Heart left ventricle (tissue), 16 donors: ENCODE data around the gene GNA14. TPM values are rescaled to one million over a fixed set of nuclear protein-coding genes. Genes with fewer than 3 reads are reported as not detected.

Experiments used
- ATAC-seq, 4 donors: fragments of 200-7000 bp; cut with Tn5 transposase; one replicate each; pipeline ENCODE4 v1.9.1; 2020 to 2022; ENCODE audit warnings: moderate library complexity in 4 of 4, mild to moderate bottlenecking in 3 of 4, moderate number of reproducible peaks in 1 of 4
- DNase-seq, 5 donors: peaks; one replicate each; pipeline ENCODE4 v3.0.0-alpha.2; 2020
- H3K27ac ChIP-seq, 12 donors: fragments of 200-600 bp; sonication (generic) in 4 of 12; one replicate each; pipeline versions ENCODE4 v1.5.0 to v1.8.0; 2016 to 2022; ENCODE audit warnings: mild to moderate bottlenecking in 2 of 12
- H3K27me3 ChIP-seq, 9 donors: fragments of 200-600 bp; sonication (generic) in 2 of 9; one replicate each; pipeline versions ENCODE4 v1.5.1 to v1.8.0; 2016 to 2022; ENCODE audit warnings: mild to moderate bottlenecking in 3 of 9
- H3K36me3 ChIP-seq, 9 donors: fragments of 200-600 bp; sonication (generic) in 2 of 9; one replicate each; pipeline versions ENCODE4 v1.5.0 to v1.8.0; 2018 to 2022; ENCODE audit warnings: mild to moderate bottlenecking in 2 of 9
- H3K4me1 ChIP-seq, 12 donors: fragments of 200-600 bp; sonication (generic) in 4 of 12; one replicate each; pipeline versions ENCODE4 v1.5.0 to v1.8.0; 2016 to 2022; ENCODE audit warnings: mild to moderate bottlenecking in 3 of 12
- H3K4me3 ChIP-seq, 12 donors: fragments of 200-600 bp; sonication (generic) in 4 of 12; one replicate each; pipeline versions ENCODE4 v1.5.0 to v1.8.0; 2017 to 2022; ENCODE audit warnings: mild to moderate bottlenecking in 9 of 12, moderate library complexity in 4 of 12
- H3K9me3 ChIP-seq, 12 donors: fragments of 200-600 bp; sonication (generic) in 4 of 12; one replicate each; pipeline versions ENCODE4 v1.5.0 to v1.8.0; 2016 to 2022; ENCODE audit warnings: mild to moderate bottlenecking in 1 of 12
- POLR2A ChIP-seq, 2 donors: fragments of 450-650 bp; IDR thresholded peaks; one replicate each; pipeline ENCODE4 v1.6.1; 2017; ENCODE audit warnings: antibody characterized with exemption in 2 of 2, mild to moderate bottlenecking in 2 of 2, moderate library complexity in 2 of 2
- WGBS, 4 donors: extraction: QIAGEN DNeasy Blood & Tissue Kit in 2 of 4; methylation state at CpG; one replicate each; pipeline versions ENCODE4 v1.1.5 to v1.1.7; 2013 to 2018; 5-methylcytosine and 5-hydroxymethylcytosine counted together
- intact Hi-C, 10 donors: fragments of 100-400 bp; cut with DNase I; formaldehyde crosslinking; loops; one replicate each; pipeline versions ENCODE4 v1.11.1 to v1.14.2; 2022
- polyA plus RNA-seq, 2 donors: library from polyadenylated mRNA; stranded (reverse); fragments of 200-250 nt; gene quantifications; one replicate each; pipeline ENCODE4 v1.2.3, GENCODE V29; 2013
- total RNA-seq, 9 donors: library from RNA; depleted of rRNA in 2 of 9; stranded (reverse); fragments of >200 nt in 2 of 9; fragmentation: NEBNext Ultra II Directional in 3 of 9; extraction: Animal tissue kit (Norgen Biotek cat#: 25700) in 3 of 9; gene quantifications; one replicate each; pipeline versions ENCODE4 v1.1.0 to v1.2.4, GENCODE V29; 2016 to 2023
- TF ChIP-seq, protein P1 (sequence below), 12 donors: fragments of 200-600 bp; sonication (generic) in 4 of 12; IDR thresholded peaks; one replicate each; pipeline versions ENCODE4 v1.5.0 to v1.8.0; 2018 to 2022; ENCODE audit warnings: antibody characterized with exemption in 12 of 12, mild to moderate bottlenecking in 5 of 12
- donor health status: ischemic (EF 13 %, LVEDD 7.1; RV severe dilation, severe dysfunction).
- donor health status: healthy with polysubstance abuse.
- donor health status: DM: no; HTN: yes; CAD: no.
- donor health status: DM: no; HTN: no; CAD: no.
- donor health status: ischemic (EF 25% LVEDD 6.9; RV normal size, moderate dysfunction).
- donor health status: ischemic (EF 25% LVEDD 5.7; RV mildly dilated, moderate dysfunction).
- donor health status: healthy.
- donor health status: DM: yes; HTN: yes; CAD: no.
- donor health status: ischemic (EF 35%, LVEDD 5.7; RV mildly dilated, moderate dysfunction).
- donor health status: nonischemic (EF 11% LVEDD 7.7; RV severe dilation, severe dysfunction).
- donor health status: DM: yes; HTN: yes; CAD: no.
- donor health status: PGD.
- donor health status: ischemic (EF 29% LVEDD 5.4; RV normal size, mild dysfunction).
- donor health status: nonischemic (EF 23%, LVEDD 6.1; RV moderate dilation, normal function).

Gene GNA14
- total and polyA plus RNA-seq, 11 donors = 0.38 to 6.5 (median 1.3) TPM

DNA sequence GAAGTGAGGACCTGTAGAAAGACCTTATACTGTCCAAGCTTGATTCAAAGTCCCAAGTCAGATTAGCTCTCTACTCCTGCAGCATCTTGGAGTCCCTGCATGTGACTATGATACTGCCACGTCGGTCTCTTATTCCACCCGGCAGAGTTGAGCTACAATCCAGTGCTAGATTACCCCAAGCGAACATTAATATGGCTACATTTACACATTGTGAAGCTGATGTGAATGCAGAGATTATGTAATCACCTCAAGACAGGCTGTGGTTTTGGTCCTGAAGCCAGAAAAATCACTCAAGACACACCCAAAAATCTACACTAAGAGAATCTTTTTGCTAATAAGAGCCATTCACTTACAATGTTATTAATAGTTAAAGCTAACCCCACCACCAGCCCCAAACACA, 116.7 kb downstream of the GNA14 start:
- peaks cover 0 to 8% (median 0%) of the 10 kb centered on the region in 12 donors for H3K4me1 ChIP-seq
- no peak for TF ChIP-seq POLR2A (IDR thresholded peaks at IDR 0.05)
- TF ChIP-seq, protein P1, sequence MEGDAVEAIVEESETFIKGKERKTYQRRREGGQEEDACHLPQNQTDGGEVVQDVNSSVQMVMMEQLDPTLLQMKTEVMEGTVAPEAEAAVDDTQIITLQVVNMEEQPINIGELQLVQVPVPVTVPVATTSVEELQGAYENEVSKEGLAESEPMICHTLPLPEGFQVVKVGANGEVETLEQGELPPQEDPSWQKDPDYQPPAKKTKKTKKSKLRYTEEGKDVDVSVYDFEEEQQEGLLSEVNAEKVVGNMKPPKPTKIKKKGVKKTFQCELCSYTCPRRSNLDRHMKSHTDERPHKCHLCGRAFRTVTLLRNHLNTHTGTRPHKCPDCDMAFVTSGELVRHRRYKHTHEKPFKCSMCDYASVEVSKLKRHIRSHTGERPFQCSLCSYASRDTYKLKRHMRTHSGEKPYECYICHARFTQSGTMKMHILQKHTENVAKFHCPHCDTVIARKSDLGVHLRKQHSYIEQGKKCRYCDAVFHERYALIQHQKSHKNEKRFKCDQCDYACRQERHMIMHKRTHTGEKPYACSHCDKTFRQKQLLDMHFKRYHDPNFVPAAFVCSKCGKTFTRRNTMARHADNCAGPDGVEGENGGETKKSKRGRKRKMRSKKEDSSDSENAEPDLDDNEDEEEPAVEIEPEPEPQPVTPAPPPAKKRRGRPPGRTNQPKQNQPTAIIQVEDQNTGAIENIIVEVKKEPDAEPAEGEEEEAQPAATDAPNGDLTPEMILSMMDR (IDR thresholded peaks at IDR 0.05) = no peak

DNA sequence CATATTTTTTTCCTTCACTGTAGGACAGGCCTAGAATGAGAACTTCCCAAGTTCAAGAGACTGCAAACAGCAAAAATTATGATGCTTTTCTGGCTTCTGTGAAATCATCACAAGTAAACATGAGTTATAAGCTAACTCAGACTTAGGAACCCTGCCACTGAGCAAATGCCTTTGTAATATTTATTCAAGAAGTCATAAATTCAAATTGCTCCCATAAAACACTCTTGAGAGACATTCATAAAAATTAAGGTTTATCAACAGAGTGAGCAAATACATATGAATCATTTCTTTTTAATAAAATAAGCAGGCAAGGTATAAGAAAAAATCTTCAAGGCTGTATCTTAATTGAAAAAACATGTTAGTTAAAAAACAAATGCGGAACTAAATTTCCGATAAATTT, 124.2 kb downstream of the GNA14 start:
- H3K27me3 ChIP-seq = no peaks in the 10 kb centered on the region
- peaks cover 0 to 3% (median 0%) of the 10 kb centered on the region in 12 donors for H3K9me3 ChIP-seq
- intact Hi-C loops = no loop called here
- no peak overlapping the region for H3K4me3 ChIP-seq
- ATAC-seq (no peak), DNase-seq (no peak)
- 74 to 91% (median 79%) methylated on average over 2 of the region's 2 CpGs for WGBS, 4 donors
- TF ChIP-seq POLR2A (IDR thresholded peaks at IDR 0.05) = no peak
- TF ChIP-seq, protein P1 (IDR thresholded peaks at IDR 0.05) = no peak
- peaks cover 0 to 17% (median 0%) of the 10 kb centered on the region in 12 donors for H3K4me1 ChIP-seq
- peaks cover 0 to 3% (median 0%) of the 10 kb centered on the region in 9 donors for H3K36me3 ChIP-seq
- peak overlapping the region in 1 of 12 donors; percentile 3 for H3K27ac ChIP-seq

More for the DNA sequence above, 116.7 kb downstream of the GNA14 start:
- Histone ChIP-seq H3K27ac (no peak overlapping the region), H3K36me3 (peaks cover 0 to 3% (median 0%) of the 10 kb centered on the region in 9 donors), H3K4me3 (no peak overlapping the region), H3K27me3 (no peaks in the 10 kb centered on the region), H3K9me3 (peaks cover 0 to 5% (median 0%) of the 10 kb centered on the region in 12 donors)
- no peak for DNase-seq
- ATAC-seq = no peak
- intact Hi-C loops = no loop called here
- WGBS, 4 donors = 85 to 93% (median 90%) methylated on average over 4 of the region's 4 CpGs

DNA sequence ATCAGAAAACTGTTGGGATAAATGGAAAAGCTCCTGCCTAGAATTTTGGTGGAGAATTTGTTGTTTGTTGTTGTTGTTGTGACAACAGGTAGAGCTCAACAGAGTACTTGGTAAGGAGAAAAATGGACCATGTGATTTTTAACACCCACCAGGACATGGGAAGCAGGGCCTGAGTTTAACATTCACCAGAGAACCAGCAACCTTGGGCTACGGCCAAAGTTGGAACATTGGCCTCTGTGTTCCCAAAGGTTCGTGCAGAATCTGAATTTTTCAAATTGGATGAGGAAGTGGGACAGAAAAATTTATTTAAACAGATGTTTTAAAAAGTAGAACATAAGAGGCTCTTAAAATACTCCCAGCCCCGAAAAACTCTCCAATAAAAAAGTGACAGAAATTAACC, 127.0 kb downstream of the GNA14 start:
- Histone ChIP-seq H3K27ac (peak overlapping the region in 5 of 12 donors; percentile 2 to 55 (median 28)), H3K27me3 (no peaks in the 10 kb centered on the region), H3K4me3 (no peak overlapping the region), H3K9me3 (no peaks in the 10 kb centered on the region), H3K36me3 (no peaks in the 10 kb centered on the region), H3K4me1 (peaks cover 0 to 18% (median 0%) of the 10 kb centered on the region in 12 donors)
- DNase-seq (peak in 4 of 5 donors; percentile 40 to 73 (median 54)), ATAC-seq (peak in 1 of 4 donors; percentile 62)
- 46 to 56% (median 52%) methylated on average over 3 of the region's 3 CpGs for WGBS, 4 donors
- TF ChIP-seq POLR2A (IDR thresholded peaks at IDR 0.05) = no peak
- TF ChIP-seq, protein P1 (IDR thresholded peaks at IDR 0.05) = no peak
- intact Hi-C loops = loop anchor here in 1 of 10 donors (2.0 kb wide), 1 partner anchor 78 kb away; no protein-coding TSS in a partner anchor

DNA sequence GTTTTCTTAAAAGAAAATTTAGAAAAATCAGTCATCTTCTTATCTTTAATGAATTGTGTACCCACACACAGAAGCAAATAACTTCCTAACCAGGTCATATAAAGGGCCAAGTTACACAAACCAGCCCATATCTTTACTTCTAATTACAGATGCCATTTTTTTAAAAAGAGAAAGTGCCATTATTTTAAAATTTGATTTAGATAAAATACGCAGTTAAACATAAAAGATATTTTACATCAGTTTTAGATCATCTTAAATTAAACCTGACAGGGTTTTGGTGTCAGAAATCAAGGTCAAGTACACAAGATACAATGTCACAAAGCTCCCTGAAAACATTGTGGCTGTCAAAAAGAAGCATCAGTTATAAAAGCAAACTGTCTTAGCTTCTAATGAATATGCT, 129.4 kb downstream of the GNA14 start:
- TF ChIP-seq POLR2A (IDR thresholded peaks at IDR 0.05) = no peak
- TF ChIP-seq, protein P1 (IDR thresholded peaks at IDR 0.05) = no peak
- H3K36me3 ChIP-seq = no peaks in the 10 kb centered on the region
- H3K27me3 ChIP-seq = no peaks in the 10 kb centered on the region
- peaks cover 0 to 39% (median 11%) of the 10 kb centered on the region in 12 donors for H3K4me1 ChIP-seq
- no peak for DNase-seq
- ATAC-seq = no peak
- no peak overlapping the region for H3K4me3 ChIP-seq
- 82 to 89% (median 85%) methylated on average over 1 of the region's 1 CpG for WGBS, 4 donors
- no peak overlapping the region for H3K27ac ChIP-seq
- intact Hi-C loops = loop anchor here in 2 of 10 donors (5.0 to 10.0 kb wide), 2 partner anchors 79 to 126 kb away; partner anchors contain the start of gene GNA14 (in 1 of the 2)
- H3K9me3 ChIP-seq = no peaks in the 10 kb centered on the region
